Mesendoderm (in vitro differentiated cells): Measurements from ENCODE around the gene MTUS2.
A peak's percentile ranks its signal among the peaks of the same experiment; 100 is the strongest.

Experiments used
- DNase-seq: peaks from one replicate; pipeline ENCODE4 v3.0.0; 2013
- H2AK5ac ChIP-seq: 2 replicates; pipeline ENCODE4 v1.6.1; 2013; ENCODE audit warnings: low read length, inconsistent platforms
- H2BK120ac ChIP-seq: 2 replicates; pipeline ENCODE4 v1.6.1; 2013; ENCODE audit warnings: low read depth, mild to moderate bottlenecking, low read length, moderate library complexity, mixed read lengths
- H2BK15ac ChIP-seq: replicated peaks from 2 replicates; pipeline ENCODE4 v1.6.1; 2013; ENCODE audit warnings: low read depth, mild to moderate bottlenecking, moderate library complexity
- H2BK5ac ChIP-seq: 2 replicates; pipeline ENCODE4 v1.6.1; 2013; ENCODE audit warnings: low read length, inconsistent platforms
- H3K18ac ChIP-seq: 2 replicates; pipeline ENCODE4 v1.6.1; 2013; ENCODE audit warnings: mild to moderate bottlenecking, low read length, mixed read lengths
- H3K23ac ChIP-seq: one replicate; pipeline ENCODE4 v1.6.1; 2013; ENCODE audit warnings: low read length
- H3K27ac ChIP-seq: 2 replicates; pipeline ENCODE4 v1.5.1; 2013; ENCODE audit warnings: low read depth, mild to moderate bottlenecking, inconsistent platforms, low read length, moderate library complexity
- H3K27me3 ChIP-seq: 2 replicates; pipeline ENCODE4 v1.6.1; 2013; ENCODE audit warnings: low read length, control low read depth, mild to moderate bottlenecking, inconsistent platforms; ENCODE audit not compliant: insufficient read depth, poor library complexity
- H3K36me3 ChIP-seq: 2 replicates; pipeline ENCODE4 v1.6.1; 2013; ENCODE audit warnings: low read length, inconsistent platforms; ENCODE audit not compliant: control insufficient read depth, insufficient read depth
- H3K4ac ChIP-seq: one replicate; pipeline ENCODE4 v1.6.1; 2013; ENCODE audit warnings: low read depth, mild to moderate bottlenecking, low read length, moderate library complexity
- H3K4me1 ChIP-seq: 2 replicates; pipeline ENCODE4 v1.6.1; 2013; ENCODE audit warnings: low read depth, low read length, inconsistent platforms; ENCODE audit not compliant: control insufficient read depth
- H3K4me2 ChIP-seq: 2 replicates; pipeline ENCODE4 v1.6.1; 2013; ENCODE audit warnings: low read length
- H3K4me3 ChIP-seq: 2 replicates; pipeline ENCODE4 v1.5.1; 2013; ENCODE audit warnings: mild to moderate bottlenecking, low read length
- H3K56ac ChIP-seq: one replicate; pipeline ENCODE4 v1.6.1; 2013; ENCODE audit warnings: low read length
- H3K79me1 ChIP-seq: 2 replicates; pipeline ENCODE4 v1.6.1; 2013; ENCODE audit warnings: low read length, inconsistent platforms
- H3K79me2 ChIP-seq: 2 replicates; pipeline ENCODE4 v1.6.1; 2013; ENCODE audit warnings: mild to moderate bottlenecking, low read length; ENCODE audit not compliant: control insufficient read depth, insufficient read depth
- H3K9ac ChIP-seq: 2 replicates; pipeline ENCODE4 v1.6.1; 2013; ENCODE audit warnings: low read length, inconsistent platforms
- H4K5ac ChIP-seq: one replicate; pipeline ENCODE4 v1.6.1; 2013; ENCODE audit warnings: low read length
- H4K8ac ChIP-seq: one replicate; pipeline ENCODE4 v1.6.1; 2013; ENCODE audit warnings: low read depth, mild to moderate bottlenecking, control low read depth, low read length, moderate library complexity
- WGBS: extraction: QIAGEN DNeasy Blood & Tissue Kit; methylation state at CpG from one replicate; pipeline ENCODE4 v1.1.7; 2013; ENCODE audit warnings: low lambda C conversion rate, missing lambda C conversion rate; ENCODE audit not compliant: insufficient coverage; ENCODE audit errors: extremely low coverage; 5-methylcytosine and 5-hydroxymethylcytosine counted together

Gene MTUS2

DNA sequence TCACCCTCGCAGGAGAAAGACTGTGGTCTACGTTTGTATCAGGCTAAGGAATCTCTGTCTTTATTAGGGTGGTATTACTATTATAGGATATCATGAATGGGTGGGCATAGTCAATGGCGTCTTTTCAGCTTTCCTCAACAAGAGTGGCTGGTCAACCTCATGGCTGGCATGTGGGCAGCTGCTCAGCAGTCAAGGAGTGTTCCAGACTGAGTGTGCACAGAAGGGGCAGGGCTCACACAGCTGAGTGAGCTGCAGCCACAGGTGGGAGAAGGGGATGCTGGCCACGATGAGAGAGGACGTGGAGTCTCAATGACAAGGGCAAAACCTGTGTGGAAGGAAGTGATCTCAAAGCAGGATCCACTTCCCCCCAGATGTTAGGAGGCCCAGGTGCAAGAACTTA, 720.7 kb downstream of the MTUS2 start:
- Histone ChIP-seq H3K23ac (peak overlapping the region; percentile 11), H3K27me3 (no peaks in the 10 kb centered on the region), H3K4me2 (no peak overlapping the region), H3K4ac (no peak overlapping the region), H3K9ac (no peak overlapping the region), H3K4me3 (no peak overlapping the region), H2BK15ac (no peak overlapping the region), H3K79me1 (peaks cover 34% of the 10 kb centered on the region), H3K18ac (no peak overlapping the region), H2BK120ac (no peak overlapping the region), H2AK5ac (no peak overlapping the region), H2BK5ac (no peak overlapping the region), H3K56ac (no peak overlapping the region), H4K8ac (no peak overlapping the region), H3K36me3 (no peaks in the 10 kb centered on the region), H3K79me2 (peaks cover 64% of the 10 kb centered on the region), H3K27ac (no peak overlapping the region), H3K4me1 (peaks cover 8% of the 10 kb centered on the region), H4K5ac (no peak overlapping the region)
- no peak for DNase-seq
- WGBS, result no CpG with 5 or more reads among the region's 5 CpGs

DNA sequence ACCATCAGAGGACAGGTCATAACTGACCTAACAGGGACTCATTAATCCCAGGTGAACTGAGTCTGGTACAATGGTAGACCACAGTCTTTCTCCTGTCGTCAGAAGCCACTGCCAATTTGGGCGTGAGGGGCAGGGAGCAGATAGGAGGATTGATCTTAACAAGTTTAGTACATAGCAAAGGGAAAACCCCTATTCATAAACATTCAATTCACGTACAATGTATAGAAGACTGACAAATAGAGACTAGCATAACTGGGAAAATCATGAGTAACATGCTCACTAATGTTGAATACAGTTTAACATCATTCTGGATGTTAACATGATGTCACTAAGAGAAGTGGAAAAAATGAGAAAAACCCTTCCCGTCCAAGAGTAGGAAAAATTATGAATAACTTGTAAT, 721.3 kb downstream of the MTUS2 start:
- H3K27ac ChIP-seq, result no peak overlapping the region

DNA sequence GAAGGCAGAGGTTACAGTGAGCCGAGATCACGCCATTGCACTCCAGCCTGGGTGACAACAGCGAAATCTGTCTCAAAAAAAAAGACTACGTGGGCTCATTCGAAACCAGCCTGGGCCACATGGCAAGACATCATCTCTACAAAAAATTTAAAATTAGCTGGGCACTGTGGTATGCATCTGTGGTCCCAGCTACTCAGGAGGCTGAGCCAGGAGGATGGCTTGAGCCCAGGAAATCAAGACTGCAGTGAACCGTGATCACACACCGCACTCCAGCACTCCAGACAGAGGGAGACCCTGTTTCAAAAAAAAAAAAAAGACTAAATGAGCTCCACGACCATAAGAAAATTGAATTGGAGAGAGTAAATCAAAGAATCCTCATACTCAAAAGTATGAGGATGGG, 722.2 kb downstream of the MTUS2 start:
- Histone ChIP-seq H3K9ac (no peak overlapping the region), H4K5ac (no peak overlapping the region), H2AK5ac (no peak overlapping the region), H4K8ac (no peak overlapping the region), H3K23ac (no peak overlapping the region), H2BK5ac (no peak overlapping the region), H2BK15ac (no peak overlapping the region), H3K4me3 (no peak overlapping the region), H3K4me1 (peaks cover 8% of the 10 kb centered on the region), H3K27me3 (no peaks in the 10 kb centered on the region), H3K36me3 (no peaks in the 10 kb centered on the region), H3K79me2 (peaks cover 69% of the 10 kb centered on the region), H3K18ac (no peak overlapping the region), H2BK120ac (no peak overlapping the region), H3K79me1 (peaks cover 35% of the 10 kb centered on the region), H3K56ac (no peak overlapping the region), H3K4ac (no peak overlapping the region), H3K4me2 (no peak overlapping the region), H3K27ac (no peak overlapping the region)
- no peak for DNase-seq
- no CpG with 5 or more reads among the region's 8 CpGs for WGBS

More for the DNA sequence above, 721.3 kb downstream of the MTUS2 start:
- no peaks in the 10 kb centered on the region for H3K27me3 ChIP-seq
- no peak overlapping the region for H3K4me2 ChIP-seq
- H3K9ac ChIP-seq, result no peak overlapping the region
- peaks cover 35% of the 10 kb centered on the region for H3K79me1 ChIP-seq
- H3K79me2 ChIP-seq, result peaks cover 67% of the 10 kb centered on the region
- H3K4ac ChIP-seq, result no peak overlapping the region
- H3K56ac ChIP-seq, result no peak overlapping the region
- no peak overlapping the region for H3K23ac ChIP-seq
- no peak overlapping the region for H3K4me3 ChIP-seq
- H2BK5ac ChIP-seq, result no peak overlapping the region
- no peak overlapping the region for H2BK15ac ChIP-seq
- no peak overlapping the region for H4K5ac ChIP-seq
- no peak overlapping the region for H3K18ac ChIP-seq
- H2AK5ac ChIP-seq, result no peak overlapping the region
- H3K4me1 ChIP-seq, result peaks cover 8% of the 10 kb centered on the region
- no peaks in the 10 kb centered on the region for H3K36me3 ChIP-seq
- H4K8ac ChIP-seq, result no peak overlapping the region
- no peak overlapping the region for H2BK120ac ChIP-seq
- WGBS, result no CpG with 5 or more reads among the region's 4 CpGs
- DNase-seq, result no peak

DNA sequence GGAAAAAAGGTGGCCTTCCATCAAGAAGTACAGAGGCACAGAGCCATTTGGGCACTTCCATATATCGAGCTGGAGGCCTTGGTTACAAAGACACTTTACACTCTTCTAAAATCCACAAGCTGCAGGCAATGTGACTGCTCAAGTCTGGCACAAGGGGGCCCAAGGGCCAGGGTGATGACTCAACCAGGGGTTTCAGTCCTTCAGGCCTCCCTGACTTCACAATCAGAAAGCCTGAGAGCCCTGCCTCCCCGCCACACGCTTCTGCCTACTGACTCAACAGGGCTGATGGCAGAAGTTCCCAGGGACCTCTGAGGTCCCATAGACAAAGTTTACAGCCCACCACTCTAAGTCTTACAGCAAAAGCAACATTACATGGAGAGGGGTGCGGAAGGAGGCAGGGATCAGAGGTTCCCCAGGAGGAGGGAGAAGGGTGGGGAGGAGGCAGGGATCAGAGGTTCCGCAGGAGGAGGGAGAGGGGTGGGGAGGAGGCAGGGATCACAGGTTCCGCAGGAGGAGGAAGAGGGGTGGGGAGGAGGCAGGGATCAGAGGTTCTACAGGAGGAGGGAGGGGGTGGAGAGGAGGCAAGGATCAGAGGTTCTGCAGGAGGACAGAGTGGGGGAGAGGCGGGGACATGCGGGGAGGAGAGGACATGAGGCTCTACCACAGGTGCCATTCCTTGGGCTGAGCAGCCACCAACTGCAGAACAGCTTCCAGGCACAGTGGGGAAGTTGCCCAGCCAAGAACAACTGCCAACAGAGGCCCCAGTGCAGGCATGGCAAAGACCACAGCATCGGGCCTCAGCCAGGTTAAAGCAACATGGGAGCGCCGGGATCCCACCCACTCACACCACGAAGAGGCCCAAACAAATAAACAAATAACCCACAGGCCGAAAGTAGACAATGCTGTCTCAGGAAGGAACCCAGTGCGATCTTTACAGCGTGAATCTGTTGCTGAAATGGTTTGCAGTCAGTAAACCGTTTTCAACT, 723.4 kb downstream of the MTUS2 start:
- no peak overlapping the region for H3K27ac ChIP-seq
- H3K79me1 ChIP-seq, result peaks cover 33% of the 10 kb centered on the region
- H2BK5ac ChIP-seq, result no peak overlapping the region
- no peak overlapping the region for H4K5ac ChIP-seq
- peaks cover 69% of the 10 kb centered on the region for H3K79me2 ChIP-seq
- no peaks in the 10 kb centered on the region for H3K36me3 ChIP-seq
- no peak overlapping the region for H2BK15ac ChIP-seq
- H3K4ac ChIP-seq, result no peak overlapping the region
- no peak overlapping the region for H3K4me2 ChIP-seq
- no CpG with 5 or more reads among the region's 16 CpGs for WGBS
- H4K8ac ChIP-seq, result no peak overlapping the region
- no peak overlapping the region for H2AK5ac ChIP-seq
- H3K56ac ChIP-seq, result peak overlapping the region; percentile 30
- no peak overlapping the region for H3K9ac ChIP-seq
- H3K4me1 ChIP-seq, result peaks cover 8% of the 10 kb centered on the region
- H3K4me3 ChIP-seq, result no peak overlapping the region
- no peak overlapping the region for H3K23ac ChIP-seq
- no peaks in the 10 kb centered on the region for H3K27me3 ChIP-seq
- no peak overlapping the region for H3K18ac ChIP-seq
- DNase-seq, result peak; percentile 93
- H2BK120ac ChIP-seq, result no peak overlapping the region

DNA sequence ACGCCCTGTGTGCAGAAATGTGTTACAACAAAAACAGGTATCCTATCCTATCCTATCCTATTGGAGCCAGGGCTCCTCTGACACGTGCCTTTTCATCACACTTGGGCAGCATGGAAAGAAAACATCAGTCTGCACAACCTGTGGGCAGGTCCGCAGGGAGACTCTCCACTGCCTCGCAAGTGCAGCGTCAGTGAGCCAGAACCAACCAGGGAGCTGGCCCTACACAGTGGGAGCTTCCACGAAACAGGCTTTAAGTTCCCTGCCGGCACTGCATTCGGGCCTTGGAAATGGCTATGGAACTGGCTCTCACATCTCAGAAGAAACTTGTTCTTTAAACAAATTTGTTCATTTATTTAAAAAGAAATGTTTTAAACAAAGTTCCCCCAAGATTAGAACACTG, 725.8 kb downstream of the MTUS2 start:
- Histone ChIP-seq H3K4me3 (no peak overlapping the region), H4K5ac (no peak overlapping the region), H3K18ac (no peak overlapping the region), H2AK5ac (no peak overlapping the region), H2BK120ac (no peak overlapping the region), H3K27ac (no peak overlapping the region), H3K4me1 (peaks cover 5% of the 10 kb centered on the region), H3K56ac (no peak overlapping the region), H3K9ac (no peak overlapping the region), H3K23ac (no peak overlapping the region), H4K8ac (no peak overlapping the region), H3K4me2 (no peak overlapping the region), H3K4ac (no peak overlapping the region), H3K79me2 (peaks cover 76% of the 10 kb centered on the region), H3K79me1 (peaks cover 33% of the 10 kb centered on the region), H2BK15ac (no peak overlapping the region), H2BK5ac (no peak overlapping the region), H3K27me3 (no peaks in the 10 kb centered on the region), H3K36me3 (peaks cover 5% of the 10 kb centered on the region)
- no CpG with 5 or more reads among the region's 8 CpGs for WGBS
- no peak for DNase-seq
